Neural progenitor cell (in vitro differentiated cells): ENCODE measurements around the gene CHRNA4.

ENCODE experiments used
- CTCF ChIP-seq: fragments of 200-600 bp; sonication (generic); IDR thresholded peaks from 2 replicates; pipeline ENCODE4 v1.5.1; 2017; ENCODE audit warnings: antibody characterized with exemption, mild to moderate bottlenecking
- EZH2 ChIP-seq: fragments of 200-600 bp; sonication (generic); IDR thresholded peaks from 2 replicates; pipeline ENCODE4 v1.6.1; 2017; ENCODE audit warnings: antibody characterized with exemption, mild to moderate bottlenecking, moderate library complexity
- EZH2phosphoT487 ChIP-seq: fragments of 200-600 bp; sonication (generic); IDR thresholded peaks from 2 replicates; pipeline ENCODE4 v1.6.1; 2017; ENCODE audit warnings: antibody characterized with exemption

- TF ChIP-seq CTCF (no peak), EZH2phosphoT487 (no peak), EZH2 (no peak)
These were observed 58.0 kb downstream of the CHRNA4 start for GRCh38 chr20:63303095-63303666.
